Panc1 (cell line): ENCODE results near the gene PAPSS2. TPM values are rescaled to one million over a fixed set of nuclear protein-coding genes. Genes with fewer than 3 reads are reported as not detected.

ENCODE experiments used
- ATAC-seq: fragments of 200-7000 bp; cut with Tn5 transposase; 2 replicates; pipeline ENCODE4 v1.9.1; 2020; ENCODE audit warnings: mild to moderate bottlenecking, moderate library complexity
- BruUV-seq: library from RNA; stranded (reverse); fragments of 400-500 nt; replicated peaks from 2 replicates; lab custom pipeline; 2021; lab: Mats Ljungman, UMichigan
- CTCF ChIA-PET: fragments of 300-600 bp; sonication (Branson Sonifier 250); formaldehyde crosslinking; loops from one replicate; lab custom pipeline; 2022; ENCODE audit warnings: antibody characterized with exemption; lab: Charles Lee
- POLR2A ChIA-PET: fragments of 300-600 bp; sonication (Branson Sonifier 250); formaldehyde crosslinking; loops from one replicate; lab custom pipeline; 2022; ENCODE audit warnings: antibody characterized with exemption; lab: Charles Lee
- DNase-seq: peaks from one replicate; pipeline ENCODE4 v3.0.0-alpha.2; 2010; ENCODE audit warnings: low read depth, low spot score
- H3K27ac ChIP-seq: 2 replicates; pipeline ENCODE4 v1.5.1; 2011; ENCODE audit warnings: mild to moderate bottlenecking, low read length, inconsistent platforms
- H3K27me3 ChIP-seq: fragments of 200-500 bp; sonication (Bioruptor generic); 2 replicates; pipeline ENCODE4 v1.6.0; 2014; ENCODE audit warnings: low read length, inconsistent platforms; ENCODE audit not compliant: control insufficient read depth, insufficient read depth
- H3K36me3 ChIP-seq: fragments of 200-500 bp; sonication (Bioruptor generic); 2 replicates; pipeline ENCODE4 v1.5.1; 2014; ENCODE audit warnings: inconsistent platforms, mild to moderate bottlenecking, low read length, moderate library complexity; ENCODE audit not compliant: control insufficient read depth, insufficient read depth
- H3K4me1 ChIP-seq: 2 replicates; pipeline ENCODE4 v1.5.1; 2011; ENCODE audit warnings: inconsistent platforms, mild to moderate bottlenecking, low read length, moderate library complexity; ENCODE audit not compliant: control insufficient read depth, insufficient read depth
- H3K4me3 ChIP-seq, 2 experiments: 2 replicates each; pipeline ENCODE4 v1.5.1; 2011 to 2012; ENCODE audit warnings: low read depth in 2 of 2, low read length in 2 of 2, mild to moderate bottlenecking in 2 of 2, inconsistent platforms in 1 of 2, moderate library complexity in 1 of 2
- H3K9me3 ChIP-seq: fragments of 200-500 bp; sonication (Bioruptor generic); 2 replicates; pipeline ENCODE4 v1.5.1; 2014; ENCODE audit warnings: low read depth, mild to moderate bottlenecking, inconsistent platforms, low read length, moderate library complexity; ENCODE audit not compliant: control insufficient read depth, insufficient read depth
- POLR2AphosphoS5 ChIP-seq: IDR thresholded peaks from 2 replicates; pipeline ENCODE4 v1.6.1; 2012; ENCODE audit warnings: mild to moderate bottlenecking, low read depth, low read length, moderate library complexity
- SIN3A ChIP-seq: IDR thresholded peaks from 2 replicates; pipeline ENCODE4 v1.6.1; 2012; ENCODE audit warnings: low read depth, mild to moderate bottlenecking, low read length, moderate library complexity, borderline replicate concordance; ENCODE audit not compliant: insufficient read depth
- TCF7L2 ChIP-seq: IDR thresholded peaks from 2 replicates; pipeline ENCODE4 v1.6.1; 2011; ENCODE audit warnings: mild to moderate bottlenecking, low read depth, low read length, inconsistent platforms
- in situ Hi-C: cut with HindIII; loops from 2 replicates; pipeline ENCODE4 v1.10.0; 2016; ENCODE audit warnings: low sequenced_read_pairs, low pct_unique_long_range_greater_than_20kb
- intact Hi-C: fragments of 100-400 bp; cut with micrococcal nuclease; formaldehyde crosslinking; loops from one replicate; pipeline ENCODE4 v1.10.0; 2022; ENCODE audit not compliant: unreplicated experiment
- total RNA-seq: library from RNA; stranded (reverse); gene quantifications from one replicate; pipeline ENCODE4 v1.2.1, GENCODE V29; 2021; ENCODE audit not compliant: unreplicated experiment
- TF ChIP-seq, protein P1 (sequence below), 2 experiments: IDR thresholded peaks; 2 replicates each; pipeline ENCODE4 v1.6.1; 2011 to 2012; ENCODE audit warnings: low read depth in 2 of 2, control low read depth in 1 of 2, low read length in 1 of 2, mild to moderate bottlenecking in 1 of 2, moderate library complexity in 1 of 2; ENCODE audit not compliant: insufficient read depth in 1 of 2
- TF ChIP-seq, protein P2 (sequence below): fragments of 450-650 bp; IDR thresholded peaks from 2 replicates; pipeline ENCODE4 v1.5.1; 2017; ENCODE audit warnings: mild to moderate bottlenecking

Gene PAPSS2
- total RNA-seq, 1 experiment from 2014 or later = 17.1 TPM

DNA sequence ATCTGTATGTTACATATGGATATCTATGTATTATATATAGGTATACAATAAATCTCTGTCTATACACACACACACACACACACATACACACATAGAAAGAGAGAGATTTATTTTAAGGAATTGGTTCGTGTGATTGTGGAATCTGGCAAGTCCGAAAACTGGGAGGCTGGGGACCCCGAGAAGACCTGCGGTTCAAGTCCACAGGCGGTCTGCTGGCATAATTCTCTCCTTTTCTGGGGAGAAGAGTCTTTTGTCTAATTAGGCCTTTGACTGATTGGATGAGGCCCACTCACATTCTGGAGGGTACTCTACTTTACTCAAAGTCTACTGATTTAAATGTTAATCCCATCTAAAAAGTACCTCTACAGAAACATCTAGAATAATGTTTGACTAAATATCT, 65.1 kb downstream of the PAPSS2 start:
- intact Hi-C loops = no loop called here
- TF ChIP-seq, protein P1, sequence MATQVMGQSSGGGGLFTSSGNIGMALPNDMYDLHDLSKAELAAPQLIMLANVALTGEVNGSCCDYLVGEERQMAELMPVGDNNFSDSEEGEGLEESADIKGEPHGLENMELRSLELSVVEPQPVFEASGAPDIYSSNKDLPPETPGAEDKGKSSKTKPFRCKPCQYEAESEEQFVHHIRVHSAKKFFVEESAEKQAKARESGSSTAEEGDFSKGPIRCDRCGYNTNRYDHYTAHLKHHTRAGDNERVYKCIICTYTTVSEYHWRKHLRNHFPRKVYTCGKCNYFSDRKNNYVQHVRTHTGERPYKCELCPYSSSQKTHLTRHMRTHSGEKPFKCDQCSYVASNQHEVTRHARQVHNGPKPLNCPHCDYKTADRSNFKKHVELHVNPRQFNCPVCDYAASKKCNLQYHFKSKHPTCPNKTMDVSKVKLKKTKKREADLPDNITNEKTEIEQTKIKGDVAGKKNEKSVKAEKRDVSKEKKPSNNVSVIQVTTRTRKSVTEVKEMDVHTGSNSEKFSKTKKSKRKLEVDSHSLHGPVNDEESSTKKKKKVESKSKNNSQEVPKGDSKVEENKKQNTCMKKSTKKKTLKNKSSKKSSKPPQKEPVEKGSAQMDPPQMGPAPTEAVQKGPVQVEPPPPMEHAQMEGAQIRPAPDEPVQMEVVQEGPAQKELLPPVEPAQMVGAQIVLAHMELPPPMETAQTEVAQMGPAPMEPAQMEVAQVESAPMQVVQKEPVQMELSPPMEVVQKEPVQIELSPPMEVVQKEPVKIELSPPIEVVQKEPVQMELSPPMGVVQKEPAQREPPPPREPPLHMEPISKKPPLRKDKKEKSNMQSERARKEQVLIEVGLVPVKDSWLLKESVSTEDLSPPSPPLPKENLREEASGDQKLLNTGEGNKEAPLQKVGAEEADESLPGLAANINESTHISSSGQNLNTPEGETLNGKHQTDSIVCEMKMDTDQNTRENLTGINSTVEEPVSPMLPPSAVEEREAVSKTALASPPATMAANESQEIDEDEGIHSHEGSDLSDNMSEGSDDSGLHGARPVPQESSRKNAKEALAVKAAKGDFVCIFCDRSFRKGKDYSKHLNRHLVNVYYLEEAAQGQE (IDR thresholded peaks at IDR 0.05; ENCODE audit: insufficient read depth in 1 of 2, low read depth in 2 of 2, low read length in 1 of 2) = no peak
- TF ChIP-seq, protein P2, sequence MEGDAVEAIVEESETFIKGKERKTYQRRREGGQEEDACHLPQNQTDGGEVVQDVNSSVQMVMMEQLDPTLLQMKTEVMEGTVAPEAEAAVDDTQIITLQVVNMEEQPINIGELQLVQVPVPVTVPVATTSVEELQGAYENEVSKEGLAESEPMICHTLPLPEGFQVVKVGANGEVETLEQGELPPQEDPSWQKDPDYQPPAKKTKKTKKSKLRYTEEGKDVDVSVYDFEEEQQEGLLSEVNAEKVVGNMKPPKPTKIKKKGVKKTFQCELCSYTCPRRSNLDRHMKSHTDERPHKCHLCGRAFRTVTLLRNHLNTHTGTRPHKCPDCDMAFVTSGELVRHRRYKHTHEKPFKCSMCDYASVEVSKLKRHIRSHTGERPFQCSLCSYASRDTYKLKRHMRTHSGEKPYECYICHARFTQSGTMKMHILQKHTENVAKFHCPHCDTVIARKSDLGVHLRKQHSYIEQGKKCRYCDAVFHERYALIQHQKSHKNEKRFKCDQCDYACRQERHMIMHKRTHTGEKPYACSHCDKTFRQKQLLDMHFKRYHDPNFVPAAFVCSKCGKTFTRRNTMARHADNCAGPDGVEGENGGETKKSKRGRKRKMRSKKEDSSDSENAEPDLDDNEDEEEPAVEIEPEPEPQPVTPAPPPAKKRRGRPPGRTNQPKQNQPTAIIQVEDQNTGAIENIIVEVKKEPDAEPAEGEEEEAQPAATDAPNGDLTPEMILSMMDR = no peak
- TF ChIP-seq POLR2AphosphoS5 (no peak), TCF7L2 (no peak), SIN3A (no peak)

DNA sequence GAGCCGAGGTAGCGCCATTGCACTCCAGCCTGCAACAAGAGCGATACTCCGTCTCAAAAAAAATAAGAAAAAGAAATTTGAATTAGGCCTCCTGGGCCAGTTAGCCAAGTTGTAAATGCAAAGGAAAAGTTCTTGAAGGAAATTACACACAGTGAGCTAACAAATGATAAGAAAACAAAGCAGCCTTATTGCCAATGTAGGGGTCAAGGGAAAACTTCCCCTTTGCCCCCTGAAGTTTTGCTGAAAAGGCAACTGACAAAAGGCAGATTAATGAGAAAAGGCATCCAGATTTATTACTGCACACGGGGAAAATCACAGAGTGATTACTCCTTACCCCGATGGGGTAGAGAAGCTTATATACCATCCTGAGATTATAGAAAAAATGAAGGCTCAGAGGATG, 70.3 kb downstream of the PAPSS2 start:
- ATAC-seq (no peak), DNase-seq (no peak)
- Histone ChIP-seq H3K4me1 (no peaks in the 10 kb centered on the region), H3K27me3 (no peaks in the 10 kb centered on the region), H3K9me3 (no peaks in the 10 kb centered on the region), H3K4me3 (no peak overlapping the region), H3K27ac (no peak overlapping the region), H3K36me3 (no peaks in the 10 kb centered on the region)
- TF ChIP-seq, protein P1 (IDR thresholded peaks at IDR 0.05; ENCODE audit: insufficient read depth in 1 of 2, low read depth in 2 of 2, low read length in 1 of 2) = no peak
- TF ChIP-seq, protein P2 = no peak
- TF ChIP-seq POLR2AphosphoS5 = no peak
- TF ChIP-seq SIN3A = no peak
- TF ChIP-seq TCF7L2 = no peak
- in situ Hi-C loops (no loop called here), intact Hi-C loops (no loop called here)
- CTCF ChIA-PET = no interaction called here
- POLR2A ChIA-PET = no interaction called here
- no TSS peak for BruUV-seq

More for the DNA sequence above, 65.1 kb downstream of the PAPSS2 start:
- no peaks in the 10 kb centered on the region for H3K9me3 ChIP-seq
- no peaks in the 10 kb centered on the region for H3K4me1 ChIP-seq
- DNase-seq = no peak
- POLR2A ChIA-PET = no interaction called here
- no peaks in the 10 kb centered on the region for H3K36me3 ChIP-seq
- ATAC-seq = no peak
- H3K27ac ChIP-seq = no peak overlapping the region
- BruUV-seq = no TSS peak
- no peaks in the 10 kb centered on the region for H3K27me3 ChIP-seq
- CTCF ChIA-PET = interaction anchor here (0.6 kb wide), 1 partner anchor 47 kb away, joined by 7 read pairs; no protein-coding TSS in a partner anchor
- in situ Hi-C loops = no loop called here
- H3K4me3 ChIP-seq = no peak overlapping the region
